HepG2 (cell line): ENCODE data around the gene SNRNP48. TPM values are rescaled to one million over a fixed set of nuclear protein-coding genes. Genes with fewer than 3 reads are reported as not detected.

Experiments
- FOXA1 ChIP-seq, 2 experiments: fragments of 450-650 bp in 1 of 2; sonication (generic) in 1 of 2; formaldehyde crosslinking in 1 of 2; IDR thresholded peaks; 2 replicates each; pipeline versions ENCODE4 v1.4.0 to v1.6.1; 2016 to 2020; ENCODE audit warnings: missing genetic modification reagents in 1 of 2
- KDM6A ChIP-seq: IDR thresholded peaks from 2 replicates; pipeline ENCODE4 v1.6.1; 2016; ENCODE audit warnings: low read depth
- MEIS2 ChIP-seq: sonication (generic); formaldehyde crosslinking; IDR thresholded peaks from 2 replicates; pipeline ENCODE4 v1.9.0; 2021; ENCODE audit warnings: mild to moderate bottlenecking, missing genetic modification reagents
- NFIB ChIP-seq: sonication (generic); formaldehyde crosslinking; IDR thresholded peaks from 2 replicates; pipeline ENCODE4 v1.9.0; 2021; ENCODE audit warnings: missing genetic modification reagents, mild to moderate bottlenecking, borderline replicate concordance
- PAWR ChIP-seq: sonication (generic); formaldehyde crosslinking; IDR thresholded peaks from 2 replicates; pipeline ENCODE4 v1.4.0; 2020; ENCODE audit warnings: missing genetic modification reagents, mild to moderate bottlenecking, borderline replicate concordance
- RBAK ChIP-seq: sonication (generic); formaldehyde crosslinking; IDR thresholded peaks from 2 replicates; pipeline ENCODE4 v1.5.1; 2020; ENCODE audit warnings: mild to moderate bottlenecking, missing genetic modification reagents
- SUZ12 ChIP-seq: fragments of 150-350 bp; IDR thresholded peaks from 2 replicates; pipeline ENCODE4 v1.6.1; 2014; ENCODE audit warnings: low read depth, low read length
- TIGD3 ChIP-seq: sonication (generic); formaldehyde crosslinking; IDR thresholded peaks from 2 replicates; pipeline ENCODE4 v1.5.1; 2020; ENCODE audit warnings: mild to moderate bottlenecking, missing genetic modification reagents, borderline replicate concordance
- ZBTB34 ChIP-seq: sonication (generic); formaldehyde crosslinking; IDR thresholded peaks from 2 replicates; pipeline ENCODE4 v1.8.0; 2022; ENCODE audit warnings: mild to moderate bottlenecking, missing genetic modification reagents
- ZFAT ChIP-seq: sonication (generic); formaldehyde crosslinking; conservative IDR thresholded peaks from 2 replicates; pipeline ENCODE4 v1.8.1; 2023; ENCODE audit warnings: missing genetic modification reagents, inconsistent platforms
- ZNF234 ChIP-seq: sonication (generic); formaldehyde crosslinking; conservative IDR thresholded peaks from 2 replicates; pipeline ENCODE4 v1.5.1; 2020; ENCODE audit warnings: mild to moderate bottlenecking, missing genetic modification reagents
- ZNF3 ChIP-seq: IDR thresholded peaks from 2 replicates; pipeline ENCODE4 v1.7.0; 2017; ENCODE audit warnings: inconsistent platforms
- ZNF335 ChIP-seq: sonication (generic); formaldehyde crosslinking; IDR thresholded peaks from 2 replicates; pipeline ENCODE4 v1.4.0; 2020; ENCODE audit warnings: missing genetic modification reagents
- polyA plus RNA-seq, 8 experiments: library from polyadenylated mRNA; depleted of rRNA in 3 of 8; stranded (reverse) in 7 of 8; unstranded in 1 of 8; fragments of >200 nt; fragmentation: Illumina TruSeq in 4 of 8; extraction: Trizol in 4 of 8; gene quantifications; 2 replicates each; pipeline versions ENCODE4 v1.2.1 to v1.2.3, GENCODE V29; 2011 to 2016; ENCODE audit warnings: low read depth in 4 of 8, missing spikeins in 1 of 8, mixed read lengths in 1 of 8; ENCODE audit not compliant: insufficient read depth in 1 of 8
- total RNA-seq, 5 experiments: library from RNA; depleted of rRNA; stranded (reverse); fragments of >200 nt; fragmentation: Illumina TruSeq; extraction: Trizol; gene quantifications; 2 replicates each; pipeline ENCODE4 v1.2.3, GENCODE V29; 2016; ENCODE audit warnings: low read depth in 1 of 5
- TF ChIP-seq, protein P1 (sequence below): sonication (generic); formaldehyde crosslinking; conservative IDR thresholded peaks from 2 replicates; pipeline ENCODE4 v1.4.0; 2020; ENCODE audit warnings: missing genetic modification reagents
- TF ChIP-seq, protein P2 (sequence below): sonication (generic); formaldehyde crosslinking; IDR thresholded peaks from 2 replicates; pipeline ENCODE4 v1.5.1; 2020; ENCODE audit warnings: missing genetic modification reagents, mild to moderate bottlenecking, borderline replicate concordance
- TF ChIP-seq, protein P3 (sequence below): sonication (generic); formaldehyde crosslinking; IDR thresholded peaks from 2 replicates; pipeline ENCODE4 v1.5.0; 2020; ENCODE audit warnings: mild to moderate bottlenecking, missing genetic modification reagents

Gene SNRNP48
- total and polyA plus RNA-seq, 2 of the 13 experiments (the other 11 are each of a cell fraction or from before 2014, with no cell fraction given) = 17.5 to 47.5 TPM

DNA sequence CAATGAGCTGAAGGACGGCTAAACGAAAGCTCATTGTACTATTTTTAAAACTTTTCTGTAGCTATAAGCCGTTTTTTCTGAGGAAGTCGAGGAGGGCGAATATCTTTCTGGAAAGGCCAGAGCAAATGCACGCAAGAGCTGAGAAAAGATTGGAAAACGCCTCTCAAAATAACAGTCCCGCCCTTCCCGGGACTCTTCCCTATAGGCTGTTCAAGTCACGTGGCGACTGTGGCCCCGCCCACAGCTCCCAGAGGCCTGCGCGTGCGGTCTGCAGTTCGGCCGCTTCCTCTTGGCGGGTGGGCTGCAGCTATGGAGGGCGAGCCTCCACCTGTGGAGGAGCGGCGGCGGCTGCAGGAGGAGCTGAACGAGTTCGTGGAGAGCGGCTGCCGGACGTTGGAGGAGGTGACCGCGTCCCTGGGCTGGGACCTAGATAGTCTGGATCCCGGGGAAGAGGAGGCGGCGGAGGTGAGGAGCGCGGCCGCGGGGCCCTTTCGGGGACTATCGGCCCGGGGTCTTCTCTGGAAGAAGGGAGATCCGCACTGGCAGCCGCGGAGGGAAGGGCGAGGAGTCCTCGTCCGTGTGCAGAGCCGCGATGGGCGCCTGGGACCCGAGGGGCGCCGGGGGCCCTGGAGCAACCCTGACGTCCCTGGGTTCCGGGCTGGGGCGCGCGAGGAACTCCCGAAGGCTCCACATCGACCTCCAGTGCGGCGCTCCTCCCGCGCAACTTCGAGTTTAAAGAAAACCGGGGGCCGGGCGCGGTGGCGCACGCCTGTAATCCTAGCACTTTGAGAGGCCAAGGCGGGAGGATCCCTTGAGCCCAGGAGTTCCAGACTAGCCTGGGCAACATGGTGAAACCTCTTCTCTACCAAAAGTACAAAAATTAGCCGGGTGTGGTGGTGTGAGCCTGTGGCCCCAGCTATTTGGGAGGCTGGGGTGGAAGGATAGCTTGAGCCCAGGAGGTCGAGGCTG lies at the start of gene SNRNP48 (continued):
- TF ChIP-seq, protein P1, sequence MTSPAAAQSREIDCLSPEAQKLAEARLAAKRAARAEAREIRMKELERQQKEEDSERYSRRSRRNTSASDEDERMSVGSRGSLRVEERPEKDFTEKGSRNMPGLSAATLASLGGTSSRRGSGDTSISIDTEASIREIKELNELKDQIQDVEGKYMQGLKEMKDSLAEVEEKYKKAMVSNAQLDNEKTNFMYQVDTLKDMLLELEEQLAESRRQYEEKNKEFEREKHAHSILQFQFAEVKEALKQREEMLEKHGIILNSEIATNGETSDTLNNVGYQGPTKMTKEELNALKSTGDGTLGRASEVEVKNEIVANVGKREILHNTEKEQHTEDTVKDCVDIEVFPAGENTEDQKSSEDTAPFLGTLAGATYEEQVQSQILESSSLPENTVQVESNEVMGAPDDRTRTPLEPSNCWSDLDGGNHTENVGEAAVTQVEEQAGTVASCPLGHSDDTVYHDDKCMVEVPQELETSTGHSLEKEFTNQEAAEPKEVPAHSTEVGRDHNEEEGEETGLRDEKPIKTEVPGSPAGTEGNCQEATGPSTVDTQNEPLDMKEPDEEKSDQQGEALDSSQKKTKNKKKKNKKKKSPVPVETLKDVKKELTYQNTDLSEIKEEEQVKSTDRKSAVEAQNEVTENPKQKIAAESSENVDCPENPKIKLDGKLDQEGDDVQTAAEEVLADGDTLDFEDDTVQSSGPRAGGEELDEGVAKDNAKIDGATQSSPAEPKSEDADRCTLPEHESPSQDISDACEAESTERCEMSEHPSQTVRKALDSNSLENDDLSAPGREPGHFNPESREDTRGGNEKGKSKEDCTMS (CRISPR knock-in tag) = 0 out of 2 replicates have a peak, but pooled peaks have one; percentile 38
- no peak for TF ChIP-seq NFIB
- TF ChIP-seq, protein P2, sequence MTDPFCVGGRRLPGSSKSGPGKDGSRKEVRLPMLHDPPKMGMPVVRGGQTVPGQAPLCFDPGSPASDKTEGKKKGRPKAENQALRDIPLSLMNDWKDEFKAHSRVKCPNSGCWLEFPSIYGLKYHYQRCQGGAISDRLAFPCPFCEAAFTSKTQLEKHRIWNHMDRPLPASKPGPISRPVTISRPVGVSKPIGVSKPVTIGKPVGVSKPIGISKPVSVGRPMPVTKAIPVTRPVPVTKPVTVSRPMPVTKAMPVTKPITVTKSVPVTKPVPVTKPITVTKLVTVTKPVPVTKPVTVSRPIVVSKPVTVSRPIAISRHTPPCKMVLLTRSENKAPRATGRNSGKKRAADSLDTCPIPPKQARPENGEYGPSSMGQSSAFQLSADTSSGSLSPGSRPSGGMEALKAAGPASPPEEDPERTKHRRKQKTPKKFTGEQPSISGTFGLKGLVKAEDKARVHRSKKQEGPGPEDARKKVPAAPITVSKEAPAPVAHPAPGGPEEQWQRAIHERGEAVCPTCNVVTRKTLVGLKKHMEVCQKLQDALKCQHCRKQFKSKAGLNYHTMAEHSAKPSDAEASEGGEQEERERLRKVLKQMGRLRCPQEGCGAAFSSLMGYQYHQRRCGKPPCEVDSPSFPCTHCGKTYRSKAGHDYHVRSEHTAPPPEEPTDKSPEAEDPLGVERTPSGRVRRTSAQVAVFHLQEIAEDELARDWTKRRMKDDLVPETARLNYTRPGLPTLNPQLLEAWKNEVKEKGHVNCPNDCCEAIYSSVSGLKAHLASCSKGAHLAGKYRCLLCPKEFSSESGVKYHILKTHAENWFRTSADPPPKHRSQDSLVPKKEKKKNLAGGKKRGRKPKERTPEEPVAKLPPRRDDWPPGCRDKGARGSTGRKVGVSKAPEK = no peak
- TF ChIP-seq MEIS2 (CRISPR knock-in tag) = no peak; the same call in 1 of the 2 replicates
- TF ChIP-seq FOXA1 (IDR thresholded peaks at IDR 0.05) = no peak
- 0 out of 2 replicates have a peak, but pooled peaks have one; percentile 3 for TF ChIP-seq FOXA1 (CRISPR knock-in tag; IDR thresholded peaks at IDR 0.05)
- no peak for TF ChIP-seq ZNF234 (CRISPR knock-in tag)
- TF ChIP-seq SUZ12 = peak; percentile 13; the same call in 1 of the 2 replicates
- TF ChIP-seq, protein P3, sequence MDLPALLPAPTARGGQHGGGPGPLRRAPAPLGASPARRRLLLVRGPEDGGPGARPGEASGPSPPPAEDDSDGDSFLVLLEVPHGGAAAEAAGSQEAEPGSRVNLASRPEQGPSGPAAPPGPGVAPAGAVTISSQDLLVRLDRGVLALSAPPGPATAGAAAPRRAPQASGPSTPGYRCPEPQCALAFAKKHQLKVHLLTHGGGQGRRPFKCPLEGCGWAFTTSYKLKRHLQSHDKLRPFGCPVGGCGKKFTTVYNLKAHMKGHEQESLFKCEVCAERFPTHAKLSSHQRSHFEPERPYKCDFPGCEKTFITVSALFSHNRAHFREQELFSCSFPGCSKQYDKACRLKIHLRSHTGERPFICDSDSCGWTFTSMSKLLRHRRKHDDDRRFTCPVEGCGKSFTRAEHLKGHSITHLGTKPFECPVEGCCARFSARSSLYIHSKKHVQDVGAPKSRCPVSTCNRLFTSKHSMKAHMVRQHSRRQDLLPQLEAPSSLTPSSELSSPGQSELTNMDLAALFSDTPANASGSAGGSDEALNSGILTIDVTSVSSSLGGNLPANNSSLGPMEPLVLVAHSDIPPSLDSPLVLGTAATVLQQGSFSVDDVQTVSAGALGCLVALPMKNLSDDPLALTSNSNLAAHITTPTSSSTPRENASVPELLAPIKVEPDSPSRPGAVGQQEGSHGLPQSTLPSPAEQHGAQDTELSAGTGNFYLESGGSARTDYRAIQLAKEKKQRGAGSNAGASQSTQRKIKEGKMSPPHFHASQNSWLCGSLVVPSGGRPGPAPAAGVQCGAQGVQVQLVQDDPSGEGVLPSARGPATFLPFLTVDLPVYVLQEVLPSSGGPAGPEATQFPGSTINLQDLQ (CRISPR knock-in tag) = no peak
- no peak for TF ChIP-seq ZNF3 (CRISPR knock-in tag)
- TF ChIP-seq KDM6A (CRISPR knock-in tag) = no peak
- TF ChIP-seq ZBTB34 (CRISPR knock-in tag) = 0 out of 2 replicates have a peak, but pooled peaks have one; percentile 46
- TF ChIP-seq PAWR (CRISPR knock-in tag) = 0 out of 2 replicates have a peak, but pooled peaks have one; percentile 15
- 0 out of 2 replicates have a peak, but pooled peaks have one; percentile 28 for TF ChIP-seq RBAK (CRISPR knock-in tag)
- TF ChIP-seq ZNF335 = peak; percentile 87
- TF ChIP-seq TIGD3 (CRISPR knock-in tag) = no peak
- no peak; the same call in 1 of the 2 replicates for TF ChIP-seq ZFAT (CRISPR knock-in tag)
